Thoracic aorta (tissue), 2 donors: Measurements from ENCODE around the gene SSRP1. TPM values are rescaled to one million over a fixed set of nuclear protein-coding genes. Genes with fewer than 3 reads are reported as not detected.
A peak's percentile ranks its signal among the peaks of the same experiment; 100 is the strongest.
"Not testable (repeated sequence)": the region's sequence is repeated elsewhere in the genome, so short reads cannot be mapped to it uniquely, and the experiment has no call there.

Experiments
- ATAC-seq: fragments of 150-250 bp; one replicate; pipeline ENCODE4 v1.8.0; 2017; ENCODE audit warnings: low read depth; ENCODE audit not compliant: insufficient number of reproducible peaks, low FRiP score
- DNase-seq: peaks from one replicate; pipeline ENCODE4 v3.0.0-alpha.2; 2020; ENCODE audit warnings: low spot score
- H3K27ac ChIP-seq, 2 donors: fragments of 200-600 bp; sonication (generic); 1 replicate in 1 of 2; 2 replicates in 1 of 2; pipeline ENCODE4 v1.5.1; 2016; ENCODE audit warnings: mild to moderate bottlenecking in 2 of 2, moderate library complexity in 2 of 2
- H3K27me3 ChIP-seq: fragments of 200-600 bp; sonication (generic); replicated peaks from 2 replicates; pipeline ENCODE4 v1.6.0; 2016; ENCODE audit warnings: mild to moderate bottlenecking; ENCODE audit not compliant: insufficient read depth
- H3K36me3 ChIP-seq: fragments of 200-600 bp; sonication (generic); one replicate; pipeline ENCODE4 v1.5.1; 2016
- H3K4me1 ChIP-seq, 2 donors: fragments of 200-600 bp; sonication (generic); 1 replicate in 1 of 2; 2 replicates in 1 of 2; pipeline versions ENCODE4 v1.5.1 to v1.6.0; 2016; ENCODE audit warnings: low read depth in 2 of 2, mild to moderate bottlenecking in 1 of 2; ENCODE audit not compliant: control insufficient read depth in 1 of 2
- H3K4me3 ChIP-seq: fragments of 200-600 bp; sonication (generic); 2 replicates; pipeline ENCODE4 v1.5.1; 2016; ENCODE audit warnings: mild to moderate bottlenecking
- H3K9me3 ChIP-seq: fragments of 200-600 bp; sonication (generic); 2 replicates; pipeline ENCODE4 v1.5.1; 2016
- total RNA-seq, 2 donors: library from RNA; depleted of rRNA; stranded (reverse); fragments of >200 nt; gene quantifications; one replicate each; pipeline versions ENCODE4 v1.1.0 to v1.2.3, GENCODE V29; 2016
- TF ChIP-seq, protein P1 (sequence below): fragments of 200-600 bp; sonication (generic); IDR thresholded peaks from one replicate; pipeline ENCODE4 v1.5.1; 2019; ENCODE audit warnings: antibody characterized with exemption

SSRP1 gene
- total RNA-seq, 2 donors from 2014 or later = 42.0 to 51.4 TPM

GRCh38 chr11:57339328-57339727 lies 3.6 kb upstream of the SSRP1 start:
- Histone ChIP-seq H3K27ac (no peak overlapping the region), H3K4me1 (peaks cover 12 to 14% of the 10 kb centered on the region in 2 donors), H3K4me3 (no peak overlapping the region), H3K36me3 (no peaks in the 10 kb centered on the region), H3K27me3 (no peaks in the 10 kb centered on the region), H3K9me3 (no peaks in the 10 kb centered on the region)
- TF ChIP-seq, protein P1, sequence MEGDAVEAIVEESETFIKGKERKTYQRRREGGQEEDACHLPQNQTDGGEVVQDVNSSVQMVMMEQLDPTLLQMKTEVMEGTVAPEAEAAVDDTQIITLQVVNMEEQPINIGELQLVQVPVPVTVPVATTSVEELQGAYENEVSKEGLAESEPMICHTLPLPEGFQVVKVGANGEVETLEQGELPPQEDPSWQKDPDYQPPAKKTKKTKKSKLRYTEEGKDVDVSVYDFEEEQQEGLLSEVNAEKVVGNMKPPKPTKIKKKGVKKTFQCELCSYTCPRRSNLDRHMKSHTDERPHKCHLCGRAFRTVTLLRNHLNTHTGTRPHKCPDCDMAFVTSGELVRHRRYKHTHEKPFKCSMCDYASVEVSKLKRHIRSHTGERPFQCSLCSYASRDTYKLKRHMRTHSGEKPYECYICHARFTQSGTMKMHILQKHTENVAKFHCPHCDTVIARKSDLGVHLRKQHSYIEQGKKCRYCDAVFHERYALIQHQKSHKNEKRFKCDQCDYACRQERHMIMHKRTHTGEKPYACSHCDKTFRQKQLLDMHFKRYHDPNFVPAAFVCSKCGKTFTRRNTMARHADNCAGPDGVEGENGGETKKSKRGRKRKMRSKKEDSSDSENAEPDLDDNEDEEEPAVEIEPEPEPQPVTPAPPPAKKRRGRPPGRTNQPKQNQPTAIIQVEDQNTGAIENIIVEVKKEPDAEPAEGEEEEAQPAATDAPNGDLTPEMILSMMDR = no peak
- DNase-seq (no peak), ATAC-seq (no peak)

DNA sequence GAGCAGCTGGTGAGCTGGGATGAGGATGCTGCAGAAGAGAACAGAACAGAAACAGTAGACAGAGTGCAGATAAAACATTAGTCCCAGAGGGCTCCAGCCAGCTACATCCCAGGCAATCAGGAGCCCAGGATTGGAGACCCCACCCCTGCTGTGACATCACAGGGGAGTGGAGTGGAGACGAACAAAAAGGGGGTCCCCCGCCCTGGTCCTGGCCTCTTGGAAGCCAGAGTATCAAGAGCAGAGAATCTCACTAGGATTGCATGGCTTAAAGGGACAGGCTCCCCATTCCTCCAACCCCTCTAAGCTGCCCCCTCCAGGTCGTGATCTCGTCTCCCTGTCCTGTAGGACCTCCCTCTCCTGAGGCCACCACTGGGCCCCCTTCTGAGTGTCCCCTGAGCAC lies 2.5 kb upstream of the SSRP1 start, which contains the start of gene P2RX3:
TSS of gene P2RX3 (plus strand) at position 211 of the 400 bp plus-strand sequence. CDS start 199 bp downstream, outside the sequence.
- Histone ChIP-seq H3K27ac (no peak within 1 kb of the TSS), H3K4me1 (peaks cover 12 to 19% of the 10 kb centered on the region in 2 donors), H3K9me3 (no peaks in the 10 kb centered on the region), H3K4me3 (no peak within 1 kb of the TSS), H3K36me3 (no peaks in the 10 kb centered on the region), H3K27me3 (no peaks in the 10 kb centered on the region)
- no peak for ATAC-seq
- TF ChIP-seq, protein P1 = no peak
- DNase-seq = no peak

GRCh38 chr11:57336856-57337255 lies 1.2 kb upstream of the SSRP1 start:
- Histone ChIP-seq H3K36me3 (peaks cover 12% of the 10 kb centered on the region), H3K4me1 (peaks cover 12 to 19% of the 10 kb centered on the region in 2 donors), H3K4me3 (peak overlapping the region; percentile 92)
- not testable (repeated sequence) for H3K27me3 ChIP-seq, H3K27ac ChIP-seq, H3K9me3 ChIP-seq, DNase-seq, ATAC-seq

DNA sequence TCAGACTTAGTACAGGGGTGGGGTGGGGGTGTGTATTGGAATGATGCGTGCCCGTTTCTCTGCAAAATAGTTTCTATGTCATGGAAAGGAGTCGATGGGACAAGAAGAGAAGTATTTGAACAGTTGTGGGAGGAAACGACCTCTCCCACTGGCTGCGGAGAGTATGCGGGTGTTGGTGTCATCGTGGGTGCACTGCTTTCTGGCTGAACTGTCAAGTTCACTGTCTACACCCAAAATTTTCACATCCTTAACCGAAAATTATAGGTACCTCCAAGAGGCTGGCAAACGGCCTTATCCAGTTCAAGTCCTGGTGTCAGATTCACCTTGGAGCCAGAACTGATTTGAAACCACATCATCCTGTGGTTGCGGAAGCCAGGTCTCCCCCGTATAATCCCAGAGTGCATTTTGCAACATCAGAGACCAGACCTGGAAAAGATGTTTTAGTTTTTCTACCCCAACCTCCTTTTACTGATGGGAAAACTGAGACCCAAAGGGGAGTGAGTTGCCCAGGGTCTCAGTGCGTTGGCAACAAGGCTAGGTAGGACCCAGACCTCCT lies 497 bp upstream of the SSRP1 start:
- no peak for ATAC-seq
- Histone ChIP-seq H3K9me3 (no peaks in the 10 kb centered on the region), H3K27me3 (no peaks in the 10 kb centered on the region), H3K36me3 (peaks cover 19% of the 10 kb centered on the region), H3K4me1 (peaks cover 12 to 19% of the 10 kb centered on the region in 2 donors), H3K27ac (peak overlapping the region; percentile 78 to 81), H3K4me3 (peak overlapping the region; percentile 92)
- no peak for DNase-seq
- TF ChIP-seq, protein P1 = no peak

GRCh38 chr11:57335023-57335342 lies 709 bp downstream of the SSRP1 start:
- Histone ChIP-seq H3K9me3 (no peaks in the 10 kb centered on the region), H3K4me3 (peak overlapping the region; percentile 92), H3K27me3 (no peaks in the 10 kb centered on the region), H3K27ac (peak overlapping the region; percentile 78 to 81), H3K36me3 (peaks cover 31% of the 10 kb centered on the region), H3K4me1 (peaks cover 12 to 19% of the 10 kb centered on the region in 2 donors)
- TF ChIP-seq, protein P1 = no peak
- DNase-seq (no peak), ATAC-seq (no peak)
